ENCODE results near the gene USP7.

DNA sequence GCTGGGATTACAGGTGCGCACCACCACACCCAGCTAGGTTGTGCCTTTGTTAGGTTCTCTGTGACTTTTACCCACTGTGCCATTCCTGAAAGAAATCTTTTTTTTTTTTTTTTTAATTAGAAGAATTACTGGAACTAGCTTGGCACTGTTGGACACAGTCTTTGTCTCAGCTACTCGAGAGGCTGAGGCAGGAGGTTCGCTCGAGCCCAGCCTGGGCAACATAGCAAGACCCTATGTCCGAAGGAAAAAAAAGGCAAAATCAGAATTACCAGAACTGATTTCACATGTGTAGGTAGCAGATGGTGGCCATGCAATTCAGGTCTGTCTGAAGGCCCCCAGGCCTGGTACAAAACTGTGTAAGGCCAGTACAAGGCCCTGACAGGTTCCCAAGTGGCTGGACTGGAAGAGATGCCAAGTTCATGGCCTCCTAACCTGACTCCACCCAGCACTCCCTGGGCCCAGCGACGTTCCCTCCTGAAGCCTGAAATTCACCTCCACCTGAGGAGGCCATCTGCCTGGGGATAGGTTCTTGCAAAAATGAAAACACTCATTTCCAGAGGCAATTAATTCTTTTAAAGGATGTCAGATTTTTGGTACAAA lies 117.9 kb downstream of the USP7 start:
- no peak for TF ChIP-seq POLR2A (IDR thresholded peaks at IDR 0.05)
- TF ChIP-seq CTCF (IDR thresholded peaks at IDR 0.05), result no peak
